IgD-negative memory B cell (primary cell): Measurements from ENCODE around the gene SLC41A3. TPM values are rescaled to one million over a fixed set of nuclear protein-coding genes. Genes with fewer than 3 reads are reported as not detected.
A peak's percentile ranks its signal among the peaks of the same experiment; 100 is the strongest.
"Not testable (repeated sequence)": the region's sequence is repeated elsewhere in the genome, so short reads cannot be mapped to it uniquely, and the experiment has no call there.

ENCODE experiments used
- H3K27ac Mint-ChIP-seq, 3 donors: one replicate each; pipeline ENCODE4 v1.8.0; 2020 to 2022; ENCODE audit warnings: mild to moderate bottlenecking in 3 of 3, mixed read lengths in 3 of 3, moderate library complexity in 1 of 3
- H3K27me3 Mint-ChIP-seq: one replicate; pipeline ENCODE4 v1.8.0; 2021; ENCODE audit warnings: mixed read lengths
- H3K36me3 Mint-ChIP-seq: one replicate; pipeline ENCODE4 v1.8.0; 2020; ENCODE audit warnings: mild to moderate bottlenecking, mixed read lengths
- H3K4me1 Mint-ChIP-seq, 3 donors: one replicate each; pipeline ENCODE4 v1.8.0; 2020 to 2022; ENCODE audit warnings: mixed read lengths in 3 of 3, mild to moderate bottlenecking in 1 of 3
- H3K4me3 Mint-ChIP-seq, 4 donors: one replicate each; pipeline ENCODE4 v1.8.0; 2020 to 2022; ENCODE audit warnings: mild to moderate bottlenecking in 4 of 4, mixed read lengths in 4 of 4, moderate library complexity in 3 of 4
- H3K9me3 Mint-ChIP-seq, 3 donors: one replicate each; pipeline ENCODE4 v1.8.0; 2020 to 2021; ENCODE audit warnings: mixed read lengths in 3 of 3, mild to moderate bottlenecking in 1 of 3
- polyA plus RNA-seq: library from polyadenylated mRNA; unstranded; fragments of 300-500 nt; fragmentation: Illumina TruSeq; gene quantifications from one replicate; pipeline ENCODE4 v1.2.3, GENCODE V29; 2021

Gene SLC41A3
- polyA plus RNA-seq, 1 donor from 2014 or later = 18.1 TPM

DNA sequence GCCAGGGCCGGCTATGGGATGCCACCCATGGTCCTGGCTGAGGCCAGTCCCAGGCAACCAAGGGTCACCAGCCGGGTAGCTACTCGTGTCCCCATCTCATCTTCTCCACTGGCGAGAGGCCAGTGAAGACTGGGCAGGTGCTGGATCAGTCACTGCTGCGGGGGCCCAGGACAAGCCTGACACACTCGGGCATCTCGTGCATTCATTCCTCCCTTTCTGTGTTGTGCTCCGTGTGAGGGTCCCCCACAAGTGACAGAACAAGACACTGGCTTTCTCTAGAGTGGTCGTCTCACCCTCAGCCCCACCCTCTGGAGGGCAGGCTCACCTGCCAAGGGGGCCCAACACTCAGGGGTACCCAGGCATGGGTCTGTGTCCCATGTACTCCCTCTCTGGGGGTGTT is 66.6 kb downstream of the SLC41A3 start:
- H3K9me3 Mint-ChIP-seq = no peaks in the 10 kb centered on the region
- H3K36me3 Mint-ChIP-seq = peaks cover 13% of the 10 kb centered on the region
- no peaks in the 10 kb centered on the region for H3K4me1 Mint-ChIP-seq
- no peak overlapping the region for H3K4me3 Mint-ChIP-seq
- H3K27ac Mint-ChIP-seq = peak overlapping the region in 1 of 3 donors; percentile 89
- peaks cover 1% of the 10 kb centered on the region for H3K27me3 Mint-ChIP-seq

GRCh38 chr3:126016616-126017015 is 67.3 kb downstream of the SLC41A3 start:
- no peaks in the 10 kb centered on the region for H3K4me1 Mint-ChIP-seq
- no peak overlapping the region for H3K4me3 Mint-ChIP-seq
- peaks cover 1% of the 10 kb centered on the region for H3K27me3 Mint-ChIP-seq
- peak overlapping the region in 1 of 3 donors; percentile 89 for H3K27ac Mint-ChIP-seq
- peaks cover 13% of the 10 kb centered on the region for H3K36me3 Mint-ChIP-seq
- H3K9me3 Mint-ChIP-seq = no peaks in the 10 kb centered on the region

GRCh38 chr3:126015075-126015474 is 68.8 kb downstream of the SLC41A3 start:
- H3K9me3 Mint-ChIP-seq = peaks cover 0 to 4% (median 0%) of the 10 kb centered on the region in 3 donors
- peaks cover 22% of the 10 kb centered on the region for H3K36me3 Mint-ChIP-seq
- peaks cover 1% of the 10 kb centered on the region for H3K27me3 Mint-ChIP-seq
- no peak overlapping the region for H3K4me3 Mint-ChIP-seq
- no peak overlapping the region for H3K27ac Mint-ChIP-seq
- H3K4me1 Mint-ChIP-seq = no peaks in the 10 kb centered on the region

DNA sequence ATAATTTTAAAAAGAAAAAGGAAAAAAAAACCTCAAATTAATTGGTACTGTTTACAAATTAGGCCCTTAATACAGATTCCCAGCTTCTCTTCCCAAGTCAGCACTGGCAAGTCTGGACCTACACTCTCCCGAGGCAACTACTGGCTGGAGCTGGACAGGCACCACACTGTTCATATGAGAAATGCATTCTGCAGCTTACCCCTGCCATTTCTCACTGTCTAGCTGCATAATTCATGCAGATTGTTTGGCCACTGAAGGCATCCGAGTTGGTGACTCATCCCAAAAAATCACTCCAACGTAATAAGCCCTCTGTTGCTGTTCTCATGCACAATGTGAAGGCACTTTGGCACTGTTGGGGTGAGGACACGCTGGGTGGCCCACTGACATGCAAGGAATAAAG is 69.7 kb downstream of the SLC41A3 start:
- no peak overlapping the region for H3K27ac Mint-ChIP-seq
- H3K36me3 Mint-ChIP-seq = peaks cover 24% of the 10 kb centered on the region
- no peak overlapping the region for H3K4me3 Mint-ChIP-seq
- no peaks in the 10 kb centered on the region for H3K4me1 Mint-ChIP-seq
- peaks cover 1% of the 10 kb centered on the region for H3K27me3 Mint-ChIP-seq
- H3K9me3 Mint-ChIP-seq = peaks cover 0 to 4% (median 0%) of the 10 kb centered on the region in 3 donors

DNA sequence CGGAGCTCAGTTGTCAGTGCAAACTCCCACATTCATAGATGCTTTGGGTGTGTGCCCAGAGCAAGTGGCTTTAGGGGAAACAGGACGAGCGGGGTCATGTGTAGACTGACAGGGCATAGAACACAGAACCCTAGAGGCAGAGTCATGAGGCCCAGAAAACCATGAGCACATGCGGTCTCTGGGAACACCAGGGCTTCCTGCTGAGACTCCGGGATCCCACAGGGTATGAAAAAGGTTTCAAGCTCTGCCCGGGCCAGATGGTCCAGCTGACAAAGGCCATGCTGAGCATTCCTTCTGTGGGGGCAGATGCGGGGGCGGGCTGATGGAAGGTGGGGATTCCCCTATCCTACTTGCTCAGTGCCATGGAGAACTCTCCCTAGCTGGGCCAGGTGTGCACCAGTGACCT is 70.2 kb downstream of the SLC41A3 start:
- Mint-ChIP-seq H3K9me3 (peaks cover 0 to 4% (median 0%) of the 10 kb centered on the region in 3 donors), H3K27ac (no peak overlapping the region), H3K27me3 (peaks cover 1% of the 10 kb centered on the region), H3K4me3 (no peak overlapping the region), H3K36me3 (peaks cover 28% of the 10 kb centered on the region), H3K4me1 (no peaks in the 10 kb centered on the region)

DNA sequence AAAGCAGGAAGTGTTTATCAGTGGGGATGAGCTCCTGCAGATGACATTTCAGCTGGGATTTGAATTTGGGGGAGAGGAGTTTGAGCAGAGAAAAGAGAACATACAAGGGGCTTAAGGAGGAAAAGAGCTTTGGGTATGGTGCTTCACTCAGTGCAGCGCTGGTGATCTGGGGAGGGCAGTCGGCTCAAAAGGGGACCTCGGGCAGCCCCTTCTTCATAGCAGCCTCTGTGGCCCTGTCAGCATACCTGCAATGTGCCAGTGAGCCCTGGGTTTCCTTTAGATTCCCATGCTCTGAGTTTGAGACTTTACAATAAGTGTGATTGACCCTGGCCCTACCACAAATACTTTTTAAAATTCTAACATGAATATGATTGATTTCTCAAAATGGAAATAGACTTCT is 74.7 kb downstream of the SLC41A3 start:
- H3K4me1 Mint-ChIP-seq = no peaks in the 10 kb centered on the region
- H3K36me3 Mint-ChIP-seq = peaks cover 28% of the 10 kb centered on the region
- H3K9me3 Mint-ChIP-seq = peaks cover 0 to 4% (median 0%) of the 10 kb centered on the region in 3 donors
- no peak overlapping the region for H3K4me3 Mint-ChIP-seq
- peaks cover 1% of the 10 kb centered on the region for H3K27me3 Mint-ChIP-seq
- no peak overlapping the region for H3K27ac Mint-ChIP-seq

- H3K27me3 Mint-ChIP-seq = peaks cover 1% of the 10 kb centered on the region
- peaks cover 28% of the 10 kb centered on the region for H3K36me3 Mint-ChIP-seq
- no peak overlapping the region for H3K27ac Mint-ChIP-seq
- peaks cover 0 to 4% (median 0%) of the 10 kb centered on the region in 3 donors for H3K9me3 Mint-ChIP-seq
- H3K4me1 Mint-ChIP-seq = no peaks in the 10 kb centered on the region
- no peak overlapping the region for H3K4me3 Mint-ChIP-seq
Observed at GRCh38 chr3:126008219-126008618, 75.7 kb downstream of the SLC41A3 start.

GRCh38 chr3:126005951-126006350 is 78.0 kb downstream of the SLC41A3 start:
- Mint-ChIP-seq H3K9me3 (peaks cover 5 to 6% (median 6%) of the 10 kb centered on the region in 3 donors), H3K27me3 (no peaks in the 10 kb centered on the region), H3K4me3 (no peak overlapping the region), H3K27ac (no peak overlapping the region), H3K4me1 (no peaks in the 10 kb centered on the region), H3K36me3 (peaks cover 14% of the 10 kb centered on the region)

DNA sequence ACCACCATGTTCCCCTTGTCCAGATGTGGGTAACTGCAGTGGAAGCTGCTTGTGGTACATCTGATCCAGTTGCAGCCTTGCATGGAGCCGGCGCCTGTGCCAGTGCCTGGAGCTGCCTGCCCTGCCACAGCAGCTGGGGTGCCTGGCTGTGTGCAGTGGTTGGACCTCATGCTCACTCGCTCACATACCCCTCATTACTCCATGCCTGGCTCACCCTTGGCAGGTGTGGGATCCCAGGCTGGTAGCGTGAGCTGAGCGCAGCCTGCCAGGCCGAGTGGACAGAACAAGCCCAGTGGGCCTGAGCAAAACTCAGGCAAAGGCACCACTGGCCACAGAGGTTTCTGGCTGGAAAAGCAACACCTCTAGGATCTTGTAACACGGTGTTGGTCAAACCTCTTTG is 79.2 kb downstream of the SLC41A3 start:
- H3K27me3 Mint-ChIP-seq = no peaks in the 10 kb centered on the region
- H3K4me3 Mint-ChIP-seq = no peak overlapping the region
- H3K36me3 Mint-ChIP-seq = peaks cover 10% of the 10 kb centered on the region
- H3K9me3 Mint-ChIP-seq = peaks cover 6 to 11% (median 7%) of the 10 kb centered on the region in 3 donors
- no peak overlapping the region for H3K27ac Mint-ChIP-seq
- H3K4me1 Mint-ChIP-seq = no peaks in the 10 kb centered on the region

- H3K27me3 Mint-ChIP-seq = no peaks in the 10 kb centered on the region
- H3K27ac Mint-ChIP-seq = no peak overlapping the region
- no peak overlapping the region for H3K4me3 Mint-ChIP-seq
- H3K4me1 Mint-ChIP-seq = no peaks in the 10 kb centered on the region
- H3K9me3 Mint-ChIP-seq = peaks cover 7 to 15% (median 9%) of the 10 kb centered on the region in 3 donors
- peaks cover 10% of the 10 kb centered on the region for H3K36me3 Mint-ChIP-seq
Observed at GRCh38 chr3:126004217-126004616, 79.7 kb downstream of the SLC41A3 start.

GRCh38 chr3:126003447-126004190 is 80.3 kb downstream of the SLC41A3 start:
- Mint-ChIP-seq H3K9me3 (peaks cover 7 to 21% (median 9%) of the 10 kb centered on the region in 3 donors), H3K27ac (no peak overlapping the region), H3K36me3 (peaks cover 5% of the 10 kb centered on the region), H3K4me3 (no peak overlapping the region), H3K4me1 (no peaks in the 10 kb centered on the region), H3K27me3 (no peaks in the 10 kb centered on the region)

- no peaks in the 10 kb centered on the region for H3K27me3 Mint-ChIP-seq
Observed at GRCh38 chr3:126002189-126002588, 81.7 kb downstream of the SLC41A3 start.

GRCh38 chr3:125996751-125997150 is 87.2 kb downstream of the SLC41A3 start:
- H3K36me3 Mint-ChIP-seq, H3K4me1 Mint-ChIP-seq, H3K27ac Mint-ChIP-seq, H3K4me3 Mint-ChIP-seq, H3K27me3 Mint-ChIP-seq: not testable (repeated sequence)
- H3K9me3 Mint-ChIP-seq = peaks cover 8 to 22% (median 10%) of the 10 kb centered on the region in 3 donors

More at GRCh38 chr3:126002189-126002588, 81.7 kb downstream of the SLC41A3 start:
- H3K9me3 Mint-ChIP-seq = peaks cover 11 to 24% (median 11%) of the 10 kb centered on the region in 3 donors
- H3K27ac Mint-ChIP-seq = no peak overlapping the region
- H3K4me1 Mint-ChIP-seq = no peaks in the 10 kb centered on the region
- H3K36me3 Mint-ChIP-seq = peaks cover 8% of the 10 kb centered on the region
- no peak overlapping the region for H3K4me3 Mint-ChIP-seq

- Mint-ChIP-seq H3K9me3 (no peaks in the 10 kb centered on the region), H3K27ac (peak overlapping the region in 2 of 3 donors; percentile 97)
Observed at GRCh38 chr3:125990253-125990970, 93.5 kb downstream of the SLC41A3 start.

GRCh38 chr3:125984951-125985350 is 99.0 kb downstream of the SLC41A3 start:
- not testable (repeated sequence) for H3K9me3 Mint-ChIP-seq, H3K27me3 Mint-ChIP-seq, H3K36me3 Mint-ChIP-seq, H3K4me1 Mint-ChIP-seq, H3K4me3 Mint-ChIP-seq, H3K27ac Mint-ChIP-seq

More at GRCh38 chr3:125990253-125990970, 93.5 kb downstream of the SLC41A3 start:
- Mint-ChIP-seq H3K36me3 (peaks cover 5% of the 10 kb centered on the region), H3K4me1 (peaks cover 0 to 18% (median 11%) of the 10 kb centered on the region in 3 donors), H3K27me3 (peaks cover 1% of the 10 kb centered on the region), H3K4me3 (peak overlapping the region in 3 of 4 donors; percentile 96 to 100 (median 99))
